NCI-H345 (cell line): ENCODE data around the gene SMIM5.
A peak's percentile ranks its signal among the peaks of the same experiment; 100 is the strongest.

Experiments used
- DNase-seq: peaks from one replicate; lab custom pipeline; 2025; lab: John Stamatoyannopoulos, UW

The SMIM5 gene

GRCh38 chr17:75603123-75603522 lies 30.1 kb upstream of the SMIM5 start:
- no peak for DNase-seq

DNA sequence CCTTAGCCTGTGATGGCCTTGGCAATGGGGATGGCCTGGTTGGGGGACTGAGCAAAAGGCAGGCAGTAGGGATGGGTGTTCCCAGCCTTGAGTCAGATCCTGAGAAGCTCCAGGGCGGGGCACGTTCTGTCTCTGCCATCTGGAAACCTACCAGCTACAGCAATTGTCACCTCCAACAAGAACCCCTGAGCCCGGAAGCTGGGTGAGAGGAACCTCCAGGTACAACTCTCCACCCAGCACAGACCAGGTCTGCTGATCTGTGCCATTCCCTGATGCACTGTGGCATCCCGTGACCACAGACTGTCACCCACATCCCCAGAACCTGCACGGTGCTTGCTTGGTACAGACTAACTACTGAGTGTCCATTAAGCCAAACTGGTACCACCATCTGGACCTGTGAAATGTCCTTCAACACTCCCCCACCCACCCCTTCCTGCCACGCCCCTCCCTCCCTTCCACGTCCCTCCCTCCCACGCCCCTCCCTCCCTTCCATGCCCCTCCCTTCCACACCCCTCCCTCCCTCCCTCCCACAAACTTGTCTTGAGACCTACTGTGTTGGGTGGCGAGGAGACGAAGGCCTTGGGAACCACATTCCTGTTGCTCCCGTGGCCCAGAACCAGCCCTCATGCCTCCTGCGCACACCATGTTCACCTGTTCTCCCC lies 29.1 kb upstream of the SMIM5 start:
- DNase-seq: no peak

DNA sequence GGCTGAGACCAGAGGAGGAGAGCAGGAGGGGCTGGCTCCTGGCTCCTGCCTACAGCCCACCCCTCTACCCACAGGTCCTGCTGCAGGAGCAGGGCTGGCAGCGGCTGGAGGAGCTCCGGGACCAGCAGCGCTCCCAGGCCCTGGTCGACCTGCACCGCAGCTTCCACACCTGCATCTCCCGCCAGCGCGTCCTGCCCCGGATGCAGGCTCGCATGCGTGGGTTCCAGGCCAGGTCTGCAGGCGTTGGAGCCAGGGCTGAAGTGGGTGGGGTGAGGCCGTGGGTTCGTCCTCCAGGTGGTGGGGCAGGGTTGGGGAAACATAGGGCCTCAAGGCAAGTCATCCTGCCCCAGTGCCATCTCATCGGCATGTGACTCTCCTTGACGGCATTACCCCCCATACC lies 27.4 kb upstream of the SMIM5 start:
- no peak for DNase-seq

- DNase-seq: no peak
These were observed 26.1 kb upstream of the SMIM5 start for GRCh38 chr17:75607086-75607485.

- no peak for DNase-seq
These were observed 22.9 kb upstream of the SMIM5 start for GRCh38 chr17:75610103-75610984.

GRCh38 chr17:75611851-75612429 lies 21.3 kb upstream of the SMIM5 start:
- no peak for DNase-seq

GRCh38 chr17:75612906-75613626 lies 20.2 kb upstream of the SMIM5 start:
- no peak for DNase-seq

DNA sequence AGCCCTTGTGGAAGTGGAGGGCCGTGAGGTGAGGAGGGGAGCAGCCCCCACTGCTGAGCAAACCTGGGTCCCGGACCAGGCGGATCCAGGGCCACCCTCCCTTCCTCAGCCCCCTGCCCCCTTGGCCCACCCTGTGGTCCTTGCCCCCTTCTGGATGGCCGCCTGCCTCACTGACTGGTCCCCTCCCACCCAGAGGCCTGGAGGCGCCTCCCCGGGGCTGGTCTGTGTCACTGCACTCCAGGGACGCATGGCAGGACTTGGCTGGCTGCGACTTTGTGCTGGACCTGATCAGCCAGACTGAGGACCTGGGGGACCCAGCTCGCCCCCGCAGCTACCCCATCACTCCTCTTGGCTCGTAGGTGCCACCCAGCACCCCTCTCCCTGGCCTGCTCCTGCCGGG lies 19.2 kb upstream of the SMIM5 start:
- DNase-seq: no peak

- DNase-seq: no peak
These were observed 18.5 kb upstream of the SMIM5 start for GRCh38 chr17:75614556-75615270.

GRCh38 chr17:75615301-75615700 lies 17.9 kb upstream of the SMIM5 start:
- DNase-seq: no peak

GRCh38 chr17:75616521-75617122 lies 16.6 kb upstream of the SMIM5 start:
- DNase-seq: no peak

DNA sequence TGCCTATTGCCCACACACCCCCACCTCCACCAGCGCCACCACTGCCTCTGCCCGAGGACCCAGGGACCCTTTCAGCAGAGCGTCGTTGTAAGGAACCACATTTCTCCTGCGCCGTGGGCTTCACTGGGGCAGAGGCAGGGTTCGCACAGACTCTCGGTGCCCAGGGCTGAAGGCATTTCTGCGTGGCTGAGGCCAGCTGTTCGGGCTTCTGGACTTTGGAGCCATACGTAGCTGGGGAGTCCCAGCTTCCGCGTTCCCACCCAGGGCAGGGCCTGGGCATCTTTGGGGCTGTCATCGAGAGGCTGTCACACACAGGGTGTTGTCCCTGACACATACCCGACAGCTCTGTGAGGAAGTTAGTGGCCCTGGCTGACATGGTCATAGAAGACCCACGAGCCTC lies 16.0 kb upstream of the SMIM5 start:
- DNase-seq: no peak

GRCh38 chr17:75617675-75618074 lies 15.6 kb upstream of the SMIM5 start:
- DNase-seq: no peak

GRCh38 chr17:75619506-75620431 lies 13.5 kb upstream of the SMIM5 start:
- peak; percentile 4 for DNase-seq

GRCh38 chr17:75621489-75621888 lies 11.7 kb upstream of the SMIM5 start:
- DNase-seq: no peak

GRCh38 chr17:75622076-75622475 lies 11.2 kb upstream of the SMIM5 start:
- DNase-seq: no peak

DNA sequence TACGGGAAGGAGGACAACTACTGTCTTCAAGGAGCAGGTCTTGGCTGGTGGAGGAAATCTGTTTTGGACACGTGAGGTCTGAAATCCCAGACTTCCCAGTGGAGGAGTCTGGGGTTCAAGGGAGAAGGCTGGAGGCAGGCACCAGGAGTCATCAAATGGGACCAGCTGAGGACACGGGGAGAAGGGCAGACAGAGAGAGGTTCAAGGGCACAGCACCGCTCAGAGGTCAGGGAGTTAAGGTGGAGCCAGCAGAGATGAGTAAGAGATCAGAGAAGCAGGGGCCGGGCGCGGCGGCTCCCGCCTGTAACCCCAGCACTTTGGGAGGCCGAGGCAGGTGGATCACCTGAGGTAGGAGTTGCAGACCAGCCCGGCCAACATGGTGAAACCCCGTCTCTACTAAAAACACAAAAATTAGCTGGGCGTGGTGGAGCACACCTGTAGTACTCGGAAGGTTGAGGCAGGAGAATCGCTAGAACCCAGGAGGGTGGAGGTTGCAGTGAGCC lies 10.4 kb upstream of the SMIM5 start:
- no peak for DNase-seq

GRCh38 chr17:75623386-75623785 lies 9.8 kb upstream of the SMIM5 start:
- DNase-seq: no peak

- DNase-seq: no peak
These were observed 9.2 kb upstream of the SMIM5 start for GRCh38 chr17:75624021-75624420.

DNA sequence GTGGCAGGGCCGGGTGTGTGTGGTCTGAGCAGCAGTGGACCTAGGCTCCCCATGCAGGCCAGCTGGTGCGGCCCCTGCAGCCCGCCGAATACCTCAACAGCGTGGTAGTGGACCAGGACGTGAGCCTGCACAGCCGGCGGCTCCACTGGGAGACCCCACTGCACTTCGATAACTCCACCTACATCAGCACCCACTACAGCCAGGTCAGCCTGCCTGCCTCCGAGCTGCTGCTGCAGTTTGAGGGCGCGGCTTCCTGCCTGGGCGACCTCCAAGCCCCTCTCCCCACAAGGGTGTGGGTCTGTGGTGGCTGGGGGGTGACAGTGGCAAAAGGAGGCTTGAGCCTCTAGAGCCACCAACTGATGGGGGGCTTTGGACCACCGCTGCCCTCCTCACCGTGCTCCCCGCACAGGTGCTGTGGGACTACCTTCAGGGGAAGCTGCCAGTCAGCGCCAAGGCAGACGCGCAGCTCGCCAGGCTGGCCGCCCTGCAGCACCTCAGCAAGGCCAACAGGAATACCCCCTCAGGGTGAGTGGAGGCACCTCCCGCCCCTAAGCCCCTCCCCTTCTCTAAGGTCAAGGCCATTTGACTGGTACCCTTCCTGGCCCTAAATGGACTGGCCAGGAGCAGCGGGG lies 8.4 kb upstream of the SMIM5 start:
- DNase-seq: no peak
